NCI-H128 (cell line): Measurements from ENCODE around the gene ICE2.
"Not testable (repeated sequence)": the region's sequence is repeated elsewhere in the genome, so short reads cannot be mapped to it uniquely, and the experiment has no call there.

Source experiments
- DNase-seq: peaks from one replicate; lab custom pipeline; 2025; ENCODE audit not compliant: unreplicated experiment; lab: John Stamatoyannopoulos, UW

The ICE2 gene

GRCh38 chr15:60411774-60412425 is 67.0 kb downstream of the ICE2 start:
- no peak for DNase-seq

- not testable (repeated sequence) for DNase-seq
Observed at GRCh38 chr15:60410350-60410749, 68.6 kb downstream of the ICE2 start.

GRCh38 chr15:60408463-60408981 is 70.4 kb downstream of the ICE2 start:
- DNase-seq = no peak

GRCh38 chr15:60407415-60407805 is 71.5 kb downstream of the ICE2 start:
- DNase-seq = no peak

- DNase-seq = no peak
Observed at GRCh38 chr15:60406513-60407414, 72.2 kb downstream of the ICE2 start.

- no peak for DNase-seq
Observed at GRCh38 chr15:60405399-60405798, 73.5 kb downstream of the ICE2 start.

- DNase-seq = not testable (repeated sequence)
Observed at GRCh38 chr15:60404351-60404750, 74.6 kb downstream of the ICE2 start.

- no peak for DNase-seq
Observed at GRCh38 chr15:60400944-60401343, 78.0 kb downstream of the ICE2 start.

GRCh38 chr15:60399931-60400330 is 79.0 kb downstream of the ICE2 start:
- DNase-seq = no peak

GRCh38 chr15:60399246-60399915 is 79.6 kb downstream of the ICE2 start:
- DNase-seq = no peak

GRCh38 chr15:60397772-60398445 is 81.0 kb downstream of the ICE2 start, which contains the start of gene ANXA2:
TSS of gene ANXA2 (minus strand) at chr15:60397986. CDS start at chr15:60386075, 11,911 bp downstream.
- no peak for DNase-seq

- no peak for DNase-seq
Observed at GRCh38 chr15:60396958-60397771, 81.8 kb downstream of the ICE2 start.

- DNase-seq = no peak
Observed at GRCh38 chr15:60396560-60396957, 82.4 kb downstream of the ICE2 start.

- DNase-seq = no peak
Observed at GRCh38 chr15:60396100-60396499, 82.8 kb downstream of the ICE2 start.

- no peak for DNase-seq
Observed at GRCh38 chr15:60395276-60396011, 83.5 kb downstream of the ICE2 start.

GRCh38 chr15:60394689-60395097 is 84.2 kb downstream of the ICE2 start:
- no peak for DNase-seq

GRCh38 chr15:60392986-60393790 is 85.8 kb downstream of the ICE2 start:
- DNase-seq = no peak

- DNase-seq = no peak
Observed at GRCh38 chr15:60392601-60392985, 86.3 kb downstream of the ICE2 start.
